IMR-90 (cell line): ENCODE measurements around the gene HFM1. TPM values are rescaled to one million over a fixed set of nuclear protein-coding genes. Genes with fewer than 3 reads are reported as not detected.

Experiments used
- microRNA-seq, 2 experiments: library from miRNA; stranded (forward) in 1 of 2; unstranded in 1 of 2; fragments of 10-50 nt in 1 of 2; fragments of <30 nt in 1 of 2; gene quantifications in 1 of 2; microRNA quantifications in 1 of 2; one replicate each; pipeline versions ENCODE3 to v1.1.0; 2013 to 2020; ENCODE audit not compliant: insufficient read depth in 1 of 2, insufficient read length in 1 of 2, unreplicated experiment in 1 of 2
- polyA plus RNA-seq, 3 experiments: library from polyadenylated mRNA; depleted of rRNA; stranded (reverse); fragments of >200 nt; gene quantifications; 2 replicates each; pipeline ENCODE4 v1.2.3, GENCODE V29; 2012; ENCODE audit warnings: low replicate concordance in 1 of 3
- small RNA-seq, 5 experiments: library from RNA; depleted of rRNA; stranded (forward); fragments of <200 nt; gene quantifications; one replicate each; pipeline ENCODE3, GENCODE V24; 2012
- total RNA-seq: library from RNA; depleted of rRNA; stranded (reverse); fragments of >200 nt; gene quantifications from 2 replicates; pipeline ENCODE4 v1.2.3, GENCODE V29; 2012; rRNA removed

Gene HFM1
- total and polyA plus RNA-seq, 2 of the 4 experiments (the other 2 are of a cell fraction): 0.15 to 0.18 TPM

Small RNA genes within 50 kb of the gene (microRNA-seq; reads per million reads assigned to microRNA genes)
- not detected for gene RF00019 (ENCODE audit: insufficient read depth, insufficient read length)

Small RNA genes within 50 kb of the gene (small RNA-seq; reads per million reads assigned to genes)
- 0 reads per million in 5 experiments for gene RF00019

Other genes with a start within 250 kb of the HFM1 start
- 4.7 and 6.9 TPM in 2 replicates for gene CDC7, start 96.0 kb upstream of the HFM1 start, total RNA-seq
- gene CDC7, start 96.0 kb upstream of the HFM1 start, polyA plus RNA-seq (2012; rRNA removed): 3.4 and 4.3 TPM in 2 replicates